Embryonic facial prominence (tissue), 1 donor: ENCODE measurements around the gene NT5C2.
"Not testable (repeated sequence)": the region's sequence is repeated elsewhere in the genome, so short reads cannot be mapped to it uniquely, and the experiment has no call there.

Source experiments
- DNase-seq: peaks from one replicate; pipeline ENCODE4 v3.0.0-alpha.2; 2016; ENCODE audit errors: extremely low spot score

NT5C2 gene

GRCh38 chr10:103202319-103202718, 9.2 kb upstream of the NT5C2 start:
- DNase-seq: no peak

- DNase-seq: no peak
Measured at GRCh38 chr10:103199488-103199887, 6.4 kb upstream of the NT5C2 start.

GRCh38 chr10:103198648-103199047, 5.6 kb upstream of the NT5C2 start:
- DNase-seq: no peak

- DNase-seq: no peak
Measured at GRCh38 chr10:103197903-103198302, 4.8 kb upstream of the NT5C2 start.

- no peak for DNase-seq
Measured at GRCh38 chr10:103197174-103197573, 4.1 kb upstream of the NT5C2 start.

GRCh38 chr10:103196516-103196915, 3.4 kb upstream of the NT5C2 start:
- DNase-seq: no peak

- no peak for DNase-seq
Measured at GRCh38 chr10:103193820-103194529, 903 bp upstream of the NT5C2 start.

- no peak for DNase-seq
Measured at GRCh38 chr10:103192451-103193106, 493 bp downstream of the NT5C2 start.

- no peak for DNase-seq
Measured at GRCh38 chr10:103192089-103192450, 1.0 kb downstream of the NT5C2 start.

GRCh38 chr10:103191198-103191597, 1.9 kb downstream of the NT5C2 start:
- DNase-seq: not testable (repeated sequence)

- DNase-seq: no peak
Measured at GRCh38 chr10:103188853-103189252, 4.2 kb downstream of the NT5C2 start.

- DNase-seq: no peak
Measured at GRCh38 chr10:103186128-103186527, 6.9 kb downstream of the NT5C2 start.

- DNase-seq: no peak
Measured at GRCh38 chr10:103184615-103185014, 8.5 kb downstream of the NT5C2 start.

GRCh38 chr10:103183991-103184451, 9.1 kb downstream of the NT5C2 start:
- DNase-seq: not testable (repeated sequence)

GRCh38 chr10:103181244-103181643, 11.8 kb downstream of the NT5C2 start:
- no peak for DNase-seq

- no peak for DNase-seq
Measured at GRCh38 chr10:103180491-103180890, 12.6 kb downstream of the NT5C2 start.

- DNase-seq: no peak
Measured at GRCh38 chr10:103177123-103177522, 15.9 kb downstream of the NT5C2 start.

GRCh38 chr10:103175580-103176285, 17.3 kb downstream of the NT5C2 start:
- no peak for DNase-seq

GRCh38 chr10:103174324-103174723, 18.7 kb downstream of the NT5C2 start:
- not testable (repeated sequence) for DNase-seq

- DNase-seq: no peak
Measured at GRCh38 chr10:103171278-103171677, 21.8 kb downstream of the NT5C2 start.

- DNase-seq: no peak
Measured at GRCh38 chr10:103168438-103168837, 24.6 kb downstream of the NT5C2 start.

GRCh38 chr10:103167554-103167953, 25.5 kb downstream of the NT5C2 start:
- DNase-seq: not testable (repeated sequence)

GRCh38 chr10:103166523-103166922, 26.5 kb downstream of the NT5C2 start:
- no peak for DNase-seq
